ENCODE measurements around the gene DR1.
"Not testable (repeated sequence)": the region's sequence is repeated elsewhere in the genome, so short reads cannot be mapped to it uniquely, and the experiment has no call there.

DR1 gene

GRCh38 chr1:93344484-93344883 lies 1.2 kb upstream of the DR1 start:
- no peak for DNase-seq

- no peak for DNase-seq
Observed at GRCh38 chr1:93344886-93345632, 648 bp upstream of the DR1 start.

GRCh38 chr1:93346421-93346993 lies 800 bp downstream of the DR1 start:
- peak in 1 of 2 donors; percentile 32 for DNase-seq

GRCh38 chr1:93347334-93347899 lies 1.7 kb downstream of the DR1 start:
- no peak for DNase-seq

GRCh38 chr1:93348104-93348728 lies 2.5 kb downstream of the DR1 start:
- no peak for DNase-seq

GRCh38 chr1:93349231-93350135 lies 3.8 kb downstream of the DR1 start:
- DNase-seq, result no peak

GRCh38 chr1:93350322-93350721 lies 4.6 kb downstream of the DR1 start:
- no peak for DNase-seq

- no peak for DNase-seq
Observed at GRCh38 chr1:93350875-93351274, 5.2 kb downstream of the DR1 start.

- DNase-seq, result not testable (repeated sequence)
Observed at GRCh38 chr1:93351346-93351745, 5.6 kb downstream of the DR1 start.

- no peak for DNase-seq
Observed at GRCh38 chr1:93352376-93352775, 6.7 kb downstream of the DR1 start.

- DNase-seq, result no peak
Observed at GRCh38 chr1:93353286-93353685, 7.6 kb downstream of the DR1 start.

- DNase-seq, result no peak
Observed at GRCh38 chr1:93354749-93355148, 9.0 kb downstream of the DR1 start.

GRCh38 chr1:93357242-93357641 lies 11.5 kb downstream of the DR1 start:
- no peak for DNase-seq

- DNase-seq, result no peak
Observed at GRCh38 chr1:93358293-93358692, 12.6 kb downstream of the DR1 start.

- DNase-seq, result no peak
Observed at GRCh38 chr1:93360111-93360510, 14.4 kb downstream of the DR1 start.

- DNase-seq, result no peak
Observed at GRCh38 chr1:93362237-93362636, 16.5 kb downstream of the DR1 start.

GRCh38 chr1:93365813-93366212 lies 20.1 kb downstream of the DR1 start:
- no peak for DNase-seq

- no peak for DNase-seq
Observed at GRCh38 chr1:93369734-93370133, 24.0 kb downstream of the DR1 start.

- DNase-seq, result no peak
Observed at GRCh38 chr1:93374334-93375106, 28.8 kb downstream of the DR1 start.

GRCh38 chr1:93384656-93385055 lies 38.9 kb downstream of the DR1 start:
- no peak for DNase-seq

- DNase-seq, result not testable (repeated sequence)
Observed at GRCh38 chr1:93386268-93386667, 40.6 kb downstream of the DR1 start.

GRCh38 chr1:93394514-93394913 lies 48.8 kb downstream of the DR1 start:
- no peak for DNase-seq

All from activated CD4-positive, alpha-beta T cell treated with anti-CD3 and anti-CD28 coated beads for 4 hours (primary cell).